MG63 (cell line): ENCODE measurements around the gene RIC1. TPM values are rescaled to one million over a fixed set of nuclear protein-coding genes. Genes with fewer than 3 reads are reported as not detected.
"Not testable (repeated sequence)": the region's sequence is repeated elsewhere in the genome, so short reads cannot be mapped to it uniquely, and the experiment has no call there.

Experiments used
- DNase-seq: peaks from one replicate; pipeline ENCODE4 v3.0.0-alpha.2; 2020
- H3K27me3 ChIP-seq: fragments of 250-450 bp; sonication (Bioruptor Pico); 2 replicates; pipeline ENCODE4 v1.5.1; 2020; ENCODE audit warnings: mild to moderate bottlenecking, moderate library complexity
- H3K36me3 ChIP-seq: fragments of 250-450 bp; sonication (Bioruptor Pico); 2 replicates; pipeline ENCODE4 v1.5.1; 2020; ENCODE audit warnings: mild to moderate bottlenecking, moderate library complexity
- H3K4me3 ChIP-seq: fragments of 250-450 bp; sonication (Bioruptor Pico); 2 replicates; pipeline ENCODE4 v1.5.1; 2020; ENCODE audit warnings: mild to moderate bottlenecking, moderate library complexity
- H3K9me3 ChIP-seq: fragments of 250-450 bp; sonication (Bioruptor Pico); 2 replicates; pipeline ENCODE4 v1.5.1; 2020; ENCODE audit warnings: mild to moderate bottlenecking, moderate library complexity
- total RNA-seq: library from RNA; depleted of rRNA; stranded (reverse); fragments of >200 nt; shearing (Covaris generic); gene quantifications from 2 replicates; pipeline ENCODE4 v1.2.3, GENCODE V29; 2014; ENCODE audit warnings: low replicate concordance

Gene RIC1
- total RNA-seq, 1 experiment from 2014 or later, result 4.1 TPM

GRCh38 chr9:5784526-5785315 lies 155.8 kb downstream of the RIC1 start:
- Histone ChIP-seq H3K27me3 (no peaks in the 10 kb centered on the region), H3K9me3 (no peaks in the 10 kb centered on the region), H3K4me3 (no peak overlapping the region), H3K36me3 (no peaks in the 10 kb centered on the region)
- DNase-seq, result no peak

- Histone ChIP-seq H3K27me3 (no peaks in the 10 kb centered on the region), H3K4me3 (no peak overlapping the region), H3K36me3 (no peaks in the 10 kb centered on the region), H3K9me3 (no peaks in the 10 kb centered on the region)
- no peak for DNase-seq
Measured at GRCh38 chr9:5786370-5787127, 157.6 kb downstream of the RIC1 start.

GRCh38 chr9:5787220-5787619 lies 158.3 kb downstream of the RIC1 start:
- Histone ChIP-seq H3K36me3 (no peaks in the 10 kb centered on the region), H3K27me3 (no peaks in the 10 kb centered on the region), H3K9me3 (no peaks in the 10 kb centered on the region), H3K4me3 (no peak overlapping the region)
- no peak for DNase-seq

GRCh38 chr9:5787759-5788302 lies 158.9 kb downstream of the RIC1 start:
- Histone ChIP-seq H3K9me3 (no peaks in the 10 kb centered on the region), H3K36me3 (no peaks in the 10 kb centered on the region), H3K27me3 (no peaks in the 10 kb centered on the region), H3K4me3 (no peak overlapping the region)
- no peak for DNase-seq

DNA sequence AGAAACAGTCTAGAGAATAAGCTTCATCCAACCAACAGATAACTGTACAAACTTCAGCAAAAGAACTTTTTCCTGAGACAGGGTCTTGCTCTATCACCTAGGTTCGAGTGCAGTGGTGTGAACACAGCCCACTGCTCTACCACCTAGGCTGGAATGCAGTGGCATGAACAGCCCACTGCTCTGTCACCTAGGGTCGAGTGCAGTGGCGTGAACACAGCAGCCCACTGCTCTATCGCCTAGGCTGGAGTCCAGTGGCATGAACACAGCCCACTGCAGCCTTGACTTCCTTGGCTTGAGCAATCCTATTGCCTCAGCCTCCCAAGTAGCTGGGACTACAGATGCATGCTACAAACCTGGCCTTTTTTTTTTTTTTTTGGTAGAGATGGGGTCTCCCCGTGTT lies 160.6 kb downstream of the RIC1 start:
- H3K36me3 ChIP-seq, result no peaks in the 10 kb centered on the region
- DNase-seq, result no peak
- no peaks in the 10 kb centered on the region for H3K27me3 ChIP-seq
- H3K9me3 ChIP-seq, result no peaks in the 10 kb centered on the region
- no peak overlapping the region for H3K4me3 ChIP-seq

DNA sequence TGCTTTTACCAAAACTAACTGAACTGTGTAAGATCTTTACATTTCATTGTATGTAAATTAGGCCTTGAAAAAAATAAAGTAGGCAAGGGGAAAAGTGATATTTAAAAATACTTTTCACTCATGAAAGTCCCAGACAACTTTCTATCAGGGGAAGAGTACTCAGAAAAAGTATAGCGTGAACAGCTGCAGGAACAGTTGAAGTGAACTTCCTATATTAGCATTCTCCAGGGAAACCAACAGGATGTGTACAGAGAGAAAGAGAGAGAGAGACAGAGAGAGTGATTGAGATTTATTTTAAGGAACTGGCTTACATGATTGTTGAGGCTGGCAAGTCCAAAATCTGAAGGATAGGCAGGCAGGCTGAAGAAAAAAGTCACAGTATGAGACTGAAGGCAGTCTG lies 162.0 kb downstream of the RIC1 start:
- no peak for DNase-seq
- Histone ChIP-seq H3K36me3 (no peaks in the 10 kb centered on the region), H3K4me3 (no peak overlapping the region), H3K27me3 (no peaks in the 10 kb centered on the region), H3K9me3 (no peaks in the 10 kb centered on the region)

DNA sequence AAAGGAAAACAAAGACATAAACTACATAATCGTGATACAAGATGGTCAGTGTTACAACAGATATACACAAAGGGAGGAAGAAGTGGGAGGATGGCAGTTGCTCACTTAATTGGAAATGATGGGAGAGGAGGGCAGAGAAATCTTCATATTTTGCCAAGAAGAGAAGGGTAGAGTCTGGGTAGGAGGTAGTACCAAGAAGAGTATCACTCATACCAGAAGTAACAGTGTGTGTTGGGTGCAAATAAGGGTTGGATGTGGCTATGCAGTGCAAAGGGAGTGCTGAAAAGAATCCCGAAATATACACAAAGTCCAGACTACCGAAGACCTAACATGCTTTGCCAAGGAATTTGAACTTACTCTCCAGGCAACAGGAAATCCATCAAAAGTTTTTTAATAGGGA lies 163.0 kb downstream of the RIC1 start:
- no peak overlapping the region for H3K4me3 ChIP-seq
- DNase-seq, result no peak
- H3K36me3 ChIP-seq, result no peaks in the 10 kb centered on the region
- no peaks in the 10 kb centered on the region for H3K9me3 ChIP-seq
- H3K27me3 ChIP-seq, result no peaks in the 10 kb centered on the region

GRCh38 chr9:5793812-5794211 lies 164.9 kb downstream of the RIC1 start:
- no peak overlapping the region for H3K4me3 ChIP-seq
- H3K27me3 ChIP-seq, result no peaks in the 10 kb centered on the region
- H3K36me3 ChIP-seq, result no peaks in the 10 kb centered on the region
- no peak for DNase-seq
- no peaks in the 10 kb centered on the region for H3K9me3 ChIP-seq

- no peak overlapping the region for H3K4me3 ChIP-seq
- no peak for DNase-seq
- H3K36me3 ChIP-seq, result no peaks in the 10 kb centered on the region
- H3K9me3 ChIP-seq, result no peaks in the 10 kb centered on the region
- no peaks in the 10 kb centered on the region for H3K27me3 ChIP-seq
Measured at GRCh38 chr9:5796298-5796697, 167.4 kb downstream of the RIC1 start.

GRCh38 chr9:5798581-5798980 lies 169.7 kb downstream of the RIC1 start:
- Histone ChIP-seq H3K4me3 (no peak overlapping the region), H3K9me3 (no peaks in the 10 kb centered on the region), H3K27me3 (no peaks in the 10 kb centered on the region), H3K36me3 (no peaks in the 10 kb centered on the region)
- no peak for DNase-seq

GRCh38 chr9:5799314-5799713 lies 170.4 kb downstream of the RIC1 start:
- H3K9me3 ChIP-seq, result no peaks in the 10 kb centered on the region
- H3K27me3 ChIP-seq, result no peaks in the 10 kb centered on the region
- DNase-seq, result no peak
- no peak overlapping the region for H3K4me3 ChIP-seq
- no peaks in the 10 kb centered on the region for H3K36me3 ChIP-seq

- not testable (repeated sequence) for H3K27me3 ChIP-seq, H3K9me3 ChIP-seq, DNase-seq, H3K4me3 ChIP-seq, H3K36me3 ChIP-seq
Measured at GRCh38 chr9:5800378-5800777, 171.5 kb downstream of the RIC1 start.

- Histone ChIP-seq H3K36me3 (no peaks in the 10 kb centered on the region), H3K9me3 (no peaks in the 10 kb centered on the region), H3K27me3 (no peaks in the 10 kb centered on the region), H3K4me3 (no peak overlapping the region)
- no peak for DNase-seq
Measured at GRCh38 chr9:5800969-5801738, 172.2 kb downstream of the RIC1 start.

- H3K4me3 ChIP-seq, result no peak overlapping the region
- H3K9me3 ChIP-seq, result no peaks in the 10 kb centered on the region
- no peaks in the 10 kb centered on the region for H3K36me3 ChIP-seq
- H3K27me3 ChIP-seq, result no peaks in the 10 kb centered on the region
- no peak for DNase-seq
Measured at GRCh38 chr9:5801739-5802113, 172.8 kb downstream of the RIC1 start.

DNA sequence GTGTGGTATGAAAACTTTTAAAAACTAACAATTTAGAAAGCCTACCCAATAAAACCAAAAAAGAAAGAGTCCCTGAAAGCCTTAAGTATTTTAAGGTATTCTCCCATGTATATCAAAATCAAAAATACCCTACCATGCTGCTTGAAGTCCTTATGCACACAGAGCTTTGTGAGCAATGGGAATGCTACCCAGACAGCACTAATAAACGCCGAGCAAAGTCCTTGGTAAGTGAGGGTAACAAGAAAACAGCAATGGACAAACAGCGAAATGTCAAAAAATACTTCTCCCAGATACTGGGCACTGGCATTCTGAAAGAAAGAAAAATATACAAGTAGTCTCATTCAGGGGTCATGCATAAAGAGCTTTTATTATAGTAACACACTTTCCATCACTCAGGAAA lies 176.6 kb downstream of the RIC1 start:
- Histone ChIP-seq H3K27me3 (no peaks in the 10 kb centered on the region), H3K4me3 (no peak overlapping the region), H3K9me3 (no peaks in the 10 kb centered on the region), H3K36me3 (no peaks in the 10 kb centered on the region)
- no peak for DNase-seq

- no peak for DNase-seq
- Histone ChIP-seq H3K27me3 (no peaks in the 10 kb centered on the region), H3K36me3 (no peaks in the 10 kb centered on the region), H3K9me3 (no peaks in the 10 kb centered on the region), H3K4me3 (no peak overlapping the region)
Measured at GRCh38 chr9:5811751-5812150, 182.8 kb downstream of the RIC1 start.

- DNase-seq, result no peak
- no peak overlapping the region for H3K4me3 ChIP-seq
- no peaks in the 10 kb centered on the region for H3K27me3 ChIP-seq
- no peaks in the 10 kb centered on the region for H3K9me3 ChIP-seq
- no peaks in the 10 kb centered on the region for H3K36me3 ChIP-seq
Measured at GRCh38 chr9:5813824-5814223, 184.9 kb downstream of the RIC1 start.
